Fibroblast of mammary gland (primary cell): ENCODE results near the gene IFNGR2.

Experiments
- DNase-seq: peaks from one replicate; pipeline ENCODE4 v3.0.0-alpha.2; 2010; ENCODE audit warnings: low read depth
- H3K4me3 ChIP-seq: 2 replicates; pipeline ENCODE4 v1.5.1; 2011; ENCODE audit warnings: low read depth, mild to moderate bottlenecking, low read length, moderate library complexity; ENCODE audit not compliant: control insufficient read depth
- TF ChIP-seq, protein P1 (sequence below): conservative IDR thresholded peaks from 2 replicates; pipeline ENCODE4 v1.5.1; 2011; ENCODE audit warnings: low read depth, low read length, inconsistent platforms; ENCODE audit not compliant: control insufficient read depth, insufficient read depth

The IFNGR2 gene

DNA sequence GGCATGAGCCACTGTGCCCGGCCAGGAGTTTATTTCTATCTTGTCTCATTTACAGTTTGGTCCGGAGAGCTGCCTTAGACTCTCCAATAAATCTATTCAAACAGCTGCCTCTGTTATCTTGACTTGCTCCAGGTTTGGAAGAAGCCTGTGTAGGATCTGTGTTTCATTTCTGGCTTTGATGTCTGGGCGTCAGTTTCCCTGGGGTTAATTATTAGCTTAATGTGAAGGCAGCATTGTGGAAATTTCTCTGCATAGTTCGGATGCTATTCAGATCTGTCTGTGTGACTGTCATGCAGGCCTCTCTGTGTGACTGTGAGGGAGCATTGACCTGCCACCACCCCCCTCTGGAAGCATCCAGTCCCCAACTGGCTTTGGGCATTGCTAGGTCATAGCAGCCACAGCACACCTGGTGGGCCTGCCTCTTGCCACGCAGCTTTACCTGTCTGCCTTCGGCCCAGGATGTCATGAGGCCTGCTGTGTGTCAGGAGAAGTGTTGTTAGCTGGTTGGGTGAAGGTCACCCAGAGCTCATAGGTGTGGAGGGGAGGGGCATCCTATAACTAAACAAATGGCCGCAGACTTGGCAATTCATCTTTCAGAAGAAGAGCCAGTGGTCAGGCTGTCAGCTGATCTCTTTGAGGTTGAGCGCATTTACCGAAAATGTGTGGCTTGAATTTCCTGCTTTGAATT, 9.8 kb downstream of the IFNGR2 start:
- TF ChIP-seq, protein P1, sequence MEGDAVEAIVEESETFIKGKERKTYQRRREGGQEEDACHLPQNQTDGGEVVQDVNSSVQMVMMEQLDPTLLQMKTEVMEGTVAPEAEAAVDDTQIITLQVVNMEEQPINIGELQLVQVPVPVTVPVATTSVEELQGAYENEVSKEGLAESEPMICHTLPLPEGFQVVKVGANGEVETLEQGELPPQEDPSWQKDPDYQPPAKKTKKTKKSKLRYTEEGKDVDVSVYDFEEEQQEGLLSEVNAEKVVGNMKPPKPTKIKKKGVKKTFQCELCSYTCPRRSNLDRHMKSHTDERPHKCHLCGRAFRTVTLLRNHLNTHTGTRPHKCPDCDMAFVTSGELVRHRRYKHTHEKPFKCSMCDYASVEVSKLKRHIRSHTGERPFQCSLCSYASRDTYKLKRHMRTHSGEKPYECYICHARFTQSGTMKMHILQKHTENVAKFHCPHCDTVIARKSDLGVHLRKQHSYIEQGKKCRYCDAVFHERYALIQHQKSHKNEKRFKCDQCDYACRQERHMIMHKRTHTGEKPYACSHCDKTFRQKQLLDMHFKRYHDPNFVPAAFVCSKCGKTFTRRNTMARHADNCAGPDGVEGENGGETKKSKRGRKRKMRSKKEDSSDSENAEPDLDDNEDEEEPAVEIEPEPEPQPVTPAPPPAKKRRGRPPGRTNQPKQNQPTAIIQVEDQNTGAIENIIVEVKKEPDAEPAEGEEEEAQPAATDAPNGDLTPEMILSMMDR: no peak
- DNase-seq: no peak
- H3K4me3 ChIP-seq: no peak overlapping the region

DNA sequence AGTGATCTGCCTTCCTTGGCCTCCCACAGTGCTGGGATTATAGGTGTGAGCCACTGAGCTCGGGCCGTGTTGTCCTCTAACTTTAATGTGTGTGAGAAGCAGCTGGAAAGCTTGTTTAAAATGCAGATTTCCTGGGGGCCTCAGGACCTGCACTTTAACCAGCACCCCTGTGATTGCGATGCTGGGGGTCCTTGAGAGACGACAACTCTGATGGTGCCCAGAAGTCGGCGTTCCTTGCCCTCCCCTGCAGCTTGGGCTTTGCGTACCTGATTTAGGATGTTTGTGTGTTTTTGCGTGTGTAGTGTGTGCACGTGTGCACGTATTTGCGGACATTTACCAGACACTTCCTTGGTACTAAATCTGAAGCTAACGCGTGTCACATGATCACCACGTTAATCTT, 10.9 kb downstream of the IFNGR2 start:
- TF ChIP-seq, protein P1: no peak
- DNase-seq: no peak
- H3K4me3 ChIP-seq: no peak overlapping the region

DNA sequence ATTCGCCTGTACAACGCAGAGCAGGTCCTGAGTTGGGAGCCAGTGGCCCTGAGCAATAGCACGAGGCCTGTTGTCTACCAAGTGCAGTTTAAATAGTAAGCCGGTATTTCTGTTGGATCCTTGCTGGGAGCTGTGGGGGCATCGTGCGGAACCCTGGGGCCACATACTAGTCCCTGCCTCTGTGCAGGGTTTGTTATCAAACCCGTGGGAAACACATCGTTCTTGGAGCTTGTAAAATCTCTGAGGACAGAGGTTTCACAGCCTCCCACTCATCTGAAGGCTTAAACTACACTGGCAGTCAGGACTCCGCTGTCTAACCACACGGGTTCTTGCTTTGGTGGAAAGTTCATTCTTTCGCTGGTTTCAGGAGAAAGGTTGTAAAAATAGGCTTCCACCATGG, 11.7 kb downstream of the IFNGR2 start:
- TF ChIP-seq, protein P1: no peak
- DNase-seq: no peak
- no peak overlapping the region for H3K4me3 ChIP-seq

DNA sequence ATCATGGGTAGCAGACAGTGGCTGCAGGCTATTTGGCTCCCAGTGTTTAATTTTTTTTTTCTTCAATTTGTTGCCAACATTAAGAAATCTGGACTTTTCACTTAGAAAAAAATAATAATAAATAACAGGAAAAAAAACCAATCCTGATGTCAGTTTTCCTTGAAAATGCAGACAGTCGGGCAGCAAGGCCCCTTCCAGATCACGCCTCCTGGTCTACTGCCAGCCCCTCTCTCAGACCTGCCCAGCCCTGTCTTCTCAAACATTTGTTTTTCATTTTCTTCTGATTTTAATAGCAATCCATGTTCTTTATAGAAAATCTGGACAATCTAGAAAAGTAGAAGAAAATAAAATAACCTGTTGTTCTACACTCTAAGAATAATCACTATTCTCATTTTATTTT, 15.5 kb downstream of the IFNGR2 start:
- DNase-seq: peak; percentile 72
- no peak overlapping the region for H3K4me3 ChIP-seq
- TF ChIP-seq, protein P1: no peak

DNA sequence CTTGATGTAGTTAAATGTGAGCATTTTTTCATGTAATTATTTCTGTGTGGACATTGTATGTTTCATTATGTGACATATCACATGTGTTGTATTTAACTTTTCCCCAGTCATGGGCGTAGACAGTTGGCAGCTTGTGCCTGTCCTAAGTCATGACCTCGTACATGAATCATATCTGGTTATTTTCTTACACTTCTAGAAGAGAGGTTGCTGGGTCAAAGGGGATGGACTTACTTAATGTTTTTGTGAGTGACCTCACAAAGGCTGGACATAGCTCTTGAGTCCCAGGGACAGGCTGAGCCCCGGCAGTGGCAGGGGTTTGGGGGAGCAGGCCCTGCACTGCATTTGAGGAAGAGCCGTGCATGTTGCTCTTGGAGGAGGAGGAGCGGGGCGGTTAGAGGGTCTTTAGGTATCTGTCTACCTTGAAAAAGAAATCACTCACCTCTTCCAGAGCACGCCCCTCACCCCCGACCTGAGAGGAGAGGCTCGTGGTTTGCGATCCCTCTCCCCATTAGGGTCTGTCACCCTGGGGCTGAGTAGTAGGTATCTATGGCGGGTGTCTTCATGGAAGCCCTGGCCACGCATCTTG, 16.4 kb downstream of the IFNGR2 start:
- H3K4me3 ChIP-seq: no peak overlapping the region
- TF ChIP-seq, protein P1: no peak
- DNase-seq: peak; percentile 96

DNA sequence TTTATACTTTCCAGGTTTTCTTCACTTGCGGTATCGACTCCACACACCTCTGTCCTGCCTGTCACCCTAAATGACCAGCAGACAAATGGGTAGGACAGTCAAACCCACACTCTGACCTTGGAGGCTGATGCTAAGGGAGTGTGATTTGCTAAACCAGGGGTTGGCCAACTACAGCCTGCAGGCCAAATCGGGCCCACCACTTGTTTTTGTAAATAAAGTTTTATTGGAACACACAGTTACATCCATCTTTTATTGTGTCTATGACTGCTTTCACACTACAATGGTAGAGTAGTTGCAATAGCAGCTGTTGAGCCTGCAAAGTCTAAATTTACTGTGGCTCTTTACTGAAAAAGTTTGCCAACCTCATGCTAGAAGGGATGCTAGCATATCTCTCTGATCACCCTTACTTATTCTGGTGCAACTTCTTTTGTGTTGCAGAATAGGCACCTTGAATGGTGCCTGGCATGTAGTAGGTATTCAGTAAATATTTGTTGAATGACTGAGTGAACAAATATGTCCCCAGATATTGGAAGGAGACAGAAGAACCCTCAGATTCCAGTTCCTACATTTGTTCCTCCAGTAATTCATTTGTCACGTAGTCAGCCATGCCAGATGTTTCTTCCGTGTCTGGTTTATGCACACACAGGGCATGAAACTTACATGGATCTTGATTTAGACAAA, 18.6 kb downstream of the IFNGR2 start:
- TF ChIP-seq, protein P1: no peak
- no peak for DNase-seq
- H3K4me3 ChIP-seq: no peak overlapping the region
